GM06990 (cell line): ENCODE measurements around the gene ACAD9.
"Not testable (repeated sequence)": the region's sequence is repeated elsewhere in the genome, so short reads cannot be mapped to it uniquely, and the experiment has no call there.

ENCODE experiments used
- DNase-seq: peaks from one replicate; pipeline ENCODE4 v3.0.0-alpha.2; 2011; ENCODE audit not compliant: insufficient read length; ENCODE audit errors: extremely low read depth
- H3K27me3 ChIP-seq: replicated peaks from 2 replicates; pipeline ENCODE4 v1.6.0; 2011; ENCODE audit warnings: low read length; ENCODE audit not compliant: control insufficient read depth, insufficient read depth
- H3K36me3 ChIP-seq: 2 replicates; pipeline ENCODE4 v1.5.1; 2011; ENCODE audit warnings: low read length; ENCODE audit not compliant: control insufficient read depth, insufficient read depth
- H3K4me3 ChIP-seq: replicated peaks from 2 replicates; pipeline ENCODE4 v1.5.1; 2011; ENCODE audit warnings: low read depth, mild to moderate bottlenecking, control low read depth, low read length
- TF ChIP-seq, protein P1 (sequence below): IDR thresholded peaks from 2 replicates; pipeline ENCODE4 v1.5.1; 2011; ENCODE audit warnings: low read length, control low read depth, mild to moderate bottlenecking, inconsistent platforms; ENCODE audit not compliant: insufficient read depth, poor library complexity, severe bottlenecking

Gene ACAD9

DNA sequence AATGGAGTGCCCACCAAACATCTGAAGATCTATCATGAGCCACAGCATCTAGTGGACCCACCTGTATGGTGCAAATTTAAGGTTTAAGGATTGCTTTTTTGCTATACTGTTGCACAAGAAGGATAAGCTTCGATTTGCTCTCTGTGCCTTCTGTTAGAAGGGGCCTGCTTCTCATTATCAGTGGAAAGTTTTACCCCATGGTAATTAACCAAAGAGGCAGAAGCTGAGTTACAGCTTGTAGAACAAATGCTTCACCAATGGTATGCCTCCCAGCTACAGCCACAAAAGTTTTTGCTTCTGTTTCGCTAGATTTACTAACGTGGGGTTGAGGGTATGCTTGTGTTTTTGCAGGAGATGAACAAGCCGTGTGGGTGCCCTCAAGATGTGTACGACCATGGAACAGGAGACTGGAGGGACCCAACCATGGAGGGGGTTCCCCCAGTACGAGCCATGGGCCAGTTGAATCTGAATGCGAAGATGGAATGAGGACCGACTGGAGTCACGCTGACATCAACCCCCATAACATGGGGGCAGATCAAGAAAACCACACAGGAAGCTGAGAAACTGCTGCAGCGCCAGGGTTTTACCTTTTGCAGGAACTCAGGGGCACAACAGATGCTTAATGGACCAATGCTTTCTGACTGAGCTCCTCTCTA is 43.5 kb downstream of the ACAD9 start:
- TF ChIP-seq, protein P1, sequence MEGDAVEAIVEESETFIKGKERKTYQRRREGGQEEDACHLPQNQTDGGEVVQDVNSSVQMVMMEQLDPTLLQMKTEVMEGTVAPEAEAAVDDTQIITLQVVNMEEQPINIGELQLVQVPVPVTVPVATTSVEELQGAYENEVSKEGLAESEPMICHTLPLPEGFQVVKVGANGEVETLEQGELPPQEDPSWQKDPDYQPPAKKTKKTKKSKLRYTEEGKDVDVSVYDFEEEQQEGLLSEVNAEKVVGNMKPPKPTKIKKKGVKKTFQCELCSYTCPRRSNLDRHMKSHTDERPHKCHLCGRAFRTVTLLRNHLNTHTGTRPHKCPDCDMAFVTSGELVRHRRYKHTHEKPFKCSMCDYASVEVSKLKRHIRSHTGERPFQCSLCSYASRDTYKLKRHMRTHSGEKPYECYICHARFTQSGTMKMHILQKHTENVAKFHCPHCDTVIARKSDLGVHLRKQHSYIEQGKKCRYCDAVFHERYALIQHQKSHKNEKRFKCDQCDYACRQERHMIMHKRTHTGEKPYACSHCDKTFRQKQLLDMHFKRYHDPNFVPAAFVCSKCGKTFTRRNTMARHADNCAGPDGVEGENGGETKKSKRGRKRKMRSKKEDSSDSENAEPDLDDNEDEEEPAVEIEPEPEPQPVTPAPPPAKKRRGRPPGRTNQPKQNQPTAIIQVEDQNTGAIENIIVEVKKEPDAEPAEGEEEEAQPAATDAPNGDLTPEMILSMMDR = no peak
- no peak for DNase-seq
- Histone ChIP-seq H3K36me3 (no peaks in the 10 kb centered on the region), H3K4me3 (no peak overlapping the region), H3K27me3 (no peaks in the 10 kb centered on the region; the same call in 1 of the 2 replicates)

DNA sequence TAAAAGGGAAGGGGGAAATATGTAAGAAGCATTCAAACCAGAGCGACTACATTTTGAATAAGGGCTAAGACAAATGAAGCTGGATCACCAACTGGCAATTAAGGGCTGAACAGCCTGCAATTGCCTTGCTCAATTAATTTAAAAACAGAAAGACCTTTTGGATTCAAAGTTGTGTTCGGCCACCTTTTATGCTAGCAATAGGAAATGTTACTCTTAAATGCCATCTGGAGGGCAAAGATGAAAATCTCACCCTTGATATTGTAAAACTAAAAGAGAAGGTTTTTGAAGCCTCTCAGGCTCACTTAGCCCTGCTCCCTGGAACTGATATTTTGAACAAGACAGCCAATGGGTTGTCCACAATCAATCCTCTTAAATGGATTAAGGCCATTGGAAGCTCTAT is 44.2 kb downstream of the ACAD9 start:
- TF ChIP-seq, protein P1 = no peak
- Histone ChIP-seq H3K4me3 (no peak overlapping the region), H3K27me3 (no peaks in the 10 kb centered on the region; the same call in 1 of the 2 replicates), H3K36me3 (no peaks in the 10 kb centered on the region)
- DNase-seq = no peak

DNA sequence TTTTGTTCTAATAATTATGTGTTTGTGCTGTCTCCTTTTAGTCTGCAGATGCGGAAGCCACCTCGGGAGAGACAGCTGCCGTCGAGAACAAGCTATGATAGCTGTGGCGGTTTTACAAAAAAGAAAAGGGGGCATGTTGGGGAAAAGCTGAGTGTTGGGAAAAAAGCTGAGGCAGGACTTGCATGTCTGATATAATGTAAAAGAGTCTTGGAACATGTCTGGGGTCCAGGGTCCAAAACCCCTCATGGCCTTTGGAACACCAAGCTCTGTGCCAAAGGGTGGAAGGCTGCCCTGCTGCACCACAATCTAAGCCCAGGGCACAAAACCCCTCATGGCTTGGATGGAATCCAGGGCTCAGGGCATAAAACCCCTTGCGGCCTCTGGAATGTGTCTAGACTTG is 44.6 kb downstream of the ACAD9 start:
- DNase-seq, H3K4me3 ChIP-seq, H3K36me3 ChIP-seq, H3K27me3 ChIP-seq: not testable (repeated sequence)

DNA sequence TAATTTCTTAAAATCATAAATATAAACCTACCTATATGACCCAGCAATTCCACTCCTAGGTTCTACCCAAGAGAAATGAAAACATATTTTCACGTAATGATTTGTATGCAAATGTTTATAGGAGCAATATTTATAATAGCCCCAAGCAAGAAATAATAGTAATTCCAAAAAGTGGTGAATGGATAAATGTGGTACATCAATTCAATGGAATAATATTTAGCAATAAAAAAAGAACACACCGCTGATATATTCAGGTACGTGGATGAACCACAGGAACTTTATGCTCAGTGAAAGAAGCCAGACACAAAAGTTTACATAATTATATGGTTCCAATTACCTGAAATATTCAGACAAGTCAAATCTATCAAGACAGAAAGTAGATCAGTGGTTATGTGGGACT is 49.9 kb downstream of the ACAD9 start:
- no peak for DNase-seq
- H3K36me3 ChIP-seq = no peaks in the 10 kb centered on the region
- TF ChIP-seq, protein P1 = no peak

DNA sequence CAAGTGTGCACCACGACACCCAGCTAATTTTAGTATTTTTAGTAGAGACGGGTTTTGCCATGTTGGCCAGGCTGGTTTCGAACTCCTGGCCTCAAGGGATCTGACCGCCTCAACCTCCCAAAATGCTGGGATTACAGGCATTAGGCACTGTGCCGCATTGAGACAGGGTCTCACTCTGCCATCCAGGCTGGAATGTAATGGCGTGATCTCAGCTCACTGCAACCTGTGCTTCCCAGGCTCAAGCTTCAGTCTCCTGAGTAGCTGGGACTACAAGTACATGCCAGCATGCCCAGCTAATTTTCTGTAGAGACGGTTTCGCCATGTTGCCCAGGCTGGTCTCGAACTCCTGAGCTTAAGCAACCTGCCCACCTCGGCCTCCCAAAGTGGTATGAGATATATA is 51.6 kb downstream of the ACAD9 start:
- Histone ChIP-seq H3K27me3 (peaks cover 1% of the 10 kb centered on the region; the same call in 1 of the 2 replicates), H3K4me3 (no peak overlapping the region), H3K36me3 (no peaks in the 10 kb centered on the region)
- TF ChIP-seq, protein P1 = no peak
- no peak for DNase-seq

More for the DNA sequence above, 49.9 kb downstream of the ACAD9 start:
- Histone ChIP-seq H3K4me3 (no peak overlapping the region), H3K27me3 (peaks cover 1% of the 10 kb centered on the region; the same call in 1 of the 2 replicates)

DNA sequence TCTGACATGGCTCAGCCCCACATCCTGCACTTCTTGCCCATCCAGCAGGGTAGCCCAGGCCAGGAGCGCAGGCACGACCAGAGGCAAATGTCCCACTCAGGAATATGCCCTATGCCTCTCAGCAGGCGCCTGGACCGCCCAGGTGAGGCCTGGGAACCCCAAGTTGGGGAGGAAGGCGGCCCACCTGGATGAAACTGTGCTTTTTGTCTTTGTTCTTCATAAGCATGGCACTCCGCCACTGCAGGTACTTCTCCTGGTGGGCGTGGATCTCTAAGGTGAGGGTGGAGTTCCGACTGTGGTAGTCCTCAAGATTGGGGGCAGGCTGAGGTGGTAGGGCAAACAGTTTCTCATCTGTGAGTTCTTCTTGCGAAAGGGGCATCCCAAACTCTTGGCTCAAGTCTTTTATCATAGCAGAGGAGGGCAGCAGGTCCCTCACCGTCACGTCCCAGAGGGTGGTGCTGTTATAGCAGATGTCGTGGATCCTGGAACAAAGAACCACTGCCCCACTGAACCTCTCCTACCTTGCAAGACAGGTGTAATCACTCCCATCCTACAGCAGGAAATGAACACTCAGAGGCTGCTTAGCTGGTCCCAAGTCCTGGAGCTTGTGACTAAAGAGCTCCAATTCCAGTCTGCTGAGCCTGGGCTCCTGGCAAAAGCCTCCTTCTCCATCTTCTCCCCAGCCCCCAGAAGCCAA is 53.2 kb downstream of the ACAD9 start:
- no peak for DNase-seq
- H3K36me3 ChIP-seq = no peaks in the 10 kb centered on the region
- no peak overlapping the region for H3K4me3 ChIP-seq
- TF ChIP-seq, protein P1 = no peak
- H3K27me3 ChIP-seq = peaks cover 1% of the 10 kb centered on the region; the same call in 1 of the 2 replicates
